HL-60 (cell line): ENCODE measurements around the gene CCDC92.

Experiments
- POLR2AphosphoS5 ChIP-seq: IDR thresholded peaks from 2 replicates; pipeline ENCODE4 v1.6.1; 2012; ENCODE audit warnings: low read depth
- SPI1 ChIP-seq: IDR thresholded peaks from 2 replicates; pipeline ENCODE4 v1.6.1; 2012; ENCODE audit warnings: low read depth, mild to moderate bottlenecking, borderline replicate concordance

DNA sequence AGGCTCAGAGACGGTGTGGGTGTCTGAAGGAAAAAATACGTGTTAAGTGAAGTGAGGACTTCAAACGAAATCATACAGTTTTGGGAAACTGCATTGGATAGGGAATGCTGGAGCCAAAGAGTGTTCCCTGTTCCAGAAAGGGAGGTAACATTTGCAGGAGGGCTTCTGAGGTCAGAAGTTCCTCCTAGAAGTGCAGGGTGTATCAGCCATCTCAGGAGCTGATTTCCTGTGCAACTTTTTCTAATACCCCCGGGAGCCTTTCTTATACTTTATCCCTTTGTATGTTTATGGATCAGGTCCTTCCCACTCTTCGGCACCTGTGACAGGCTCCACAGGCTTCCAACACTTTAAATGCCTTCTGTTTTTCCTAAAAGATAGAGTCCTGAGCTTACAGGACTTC is 25.3 kb upstream of the CCDC92 start:
- TF ChIP-seq POLR2AphosphoS5 (no peak), SPI1 (no peak)
